Measurements from ENCODE around the gene RAB11FIP4. TPM values are rescaled to one million over a fixed set of nuclear protein-coding genes. Genes with fewer than 3 reads are reported as not detected.

The RAB11FIP4 gene
- total RNA-seq, 1 donor from 2014 or later: 1.8 TPM

GRCh38 chr17:31495022-31495885 lies 103.8 kb downstream of the RAB11FIP4 start:
- no peak for DNase-seq (ENCODE audit: low spot score)

- no peak for DNase-seq (ENCODE audit: low spot score)
These were observed 104.6 kb downstream of the RAB11FIP4 start for GRCh38 chr17:31496097-31496496.

- DNase-seq (ENCODE audit: low spot score): no peak
These were observed 105.1 kb downstream of the RAB11FIP4 start for GRCh38 chr17:31496601-31497000.

- no peak for DNase-seq (ENCODE audit: low spot score)
These were observed 106.0 kb downstream of the RAB11FIP4 start for GRCh38 chr17:31497431-31497830.

- DNase-seq (ENCODE audit: low spot score): no peak
These were observed 106.7 kb downstream of the RAB11FIP4 start for GRCh38 chr17:31497994-31498826.

GRCh38 chr17:31499771-31500554 lies 108.5 kb downstream of the RAB11FIP4 start:
- DNase-seq (ENCODE audit: low spot score): no peak

GRCh38 chr17:31506517-31506916 lies 115.0 kb downstream of the RAB11FIP4 start:
- no peak for DNase-seq (ENCODE audit: low spot score)

GRCh38 chr17:31508288-31509094 lies 117.0 kb downstream of the RAB11FIP4 start:
- DNase-seq (ENCODE audit: low spot score): no peak

- DNase-seq (ENCODE audit: low spot score): no peak
These were observed 117.8 kb downstream of the RAB11FIP4 start for GRCh38 chr17:31509095-31509804.

- DNase-seq (ENCODE audit: low spot score): no peak
These were observed 118.3 kb downstream of the RAB11FIP4 start for GRCh38 chr17:31509805-31510177.

- no peak for DNase-seq (ENCODE audit: low spot score)
These were observed 119.1 kb downstream of the RAB11FIP4 start for GRCh38 chr17:31510308-31511194.

- DNase-seq (ENCODE audit: low spot score): no peak
These were observed 119.7 kb downstream of the RAB11FIP4 start for GRCh38 chr17:31511195-31511578.

- DNase-seq (ENCODE audit: low spot score): no peak
These were observed 120.1 kb downstream of the RAB11FIP4 start for GRCh38 chr17:31511580-31511979.

GRCh38 chr17:31512104-31512740 lies 120.7 kb downstream of the RAB11FIP4 start:
- DNase-seq (ENCODE audit: low spot score): no peak

- no peak for DNase-seq (ENCODE audit: low spot score)
These were observed 121.3 kb downstream of the RAB11FIP4 start for GRCh38 chr17:31512796-31513195.

- no peak for DNase-seq (ENCODE audit: low spot score)
These were observed 122.4 kb downstream of the RAB11FIP4 start for GRCh38 chr17:31513731-31514427.

- no peak for DNase-seq (ENCODE audit: low spot score)
These were observed 123.8 kb downstream of the RAB11FIP4 start for GRCh38 chr17:31515267-31515666.

- DNase-seq (ENCODE audit: low spot score): no peak
These were observed 126.0 kb downstream of the RAB11FIP4 start for GRCh38 chr17:31517524-31517923.
